HG03575 (cell line): ENCODE data around the gene KRTAP5-8.
"Not testable (repeated sequence)": the region's sequence is repeated elsewhere in the genome, so short reads cannot be mapped to it uniquely, and the experiment has no call there.

Source experiments
- ATAC-seq: cut with Tn5 transposase; IDR thresholded peaks from one replicate; pipeline ENCODE4 v1.9.1; 2021; ENCODE audit not compliant: unreplicated experiment, insufficient number of reproducible peaks, low FRiP score; ENCODE audit errors: extremely low read depth

Gene KRTAP5-8

GRCh38 chr11:71540521-71541304 is 2.9 kb downstream of the KRTAP5-8 start:
- ATAC-seq = not testable (repeated sequence)

- no peak for ATAC-seq
These were observed 4.6 kb downstream of the KRTAP5-8 start for GRCh38 chr11:71542382-71542781.

GRCh38 chr11:71542879-71543777 is 5.3 kb downstream of the KRTAP5-8 start:
- no peak for ATAC-seq

- no peak for ATAC-seq
These were observed 6.0 kb downstream of the KRTAP5-8 start for GRCh38 chr11:71543866-71544265.

- no peak for ATAC-seq
These were observed 6.8 kb downstream of the KRTAP5-8 start for GRCh38 chr11:71544525-71545214.

GRCh38 chr11:71545405-71545966 is 7.7 kb downstream of the KRTAP5-8 start:
- no peak for ATAC-seq

GRCh38 chr11:71548120-71548519 is 10.3 kb downstream of the KRTAP5-8 start, which contains the start of gene KRTAP5-9:
KRTAP5-9 (plus strand) TSS chr11:71548420; CDS start chr11:71548658, 238 bp downstream.
- no peak for ATAC-seq

GRCh38 chr11:71548716-71549151 is 10.9 kb downstream of the KRTAP5-8 start:
- no peak for ATAC-seq

GRCh38 chr11:71551711-71552110 is 13.9 kb downstream of the KRTAP5-8 start:
- ATAC-seq = no peak

- ATAC-seq = no peak
These were observed 17.2 kb downstream of the KRTAP5-8 start for GRCh38 chr11:71554996-71555395.

GRCh38 chr11:71555508-71555907 is 17.7 kb downstream of the KRTAP5-8 start:
- ATAC-seq = no peak

GRCh38 chr11:71556018-71556417 is 18.2 kb downstream of the KRTAP5-8 start:
- ATAC-seq = no peak

- no peak for ATAC-seq
These were observed 19.4 kb downstream of the KRTAP5-8 start for GRCh38 chr11:71557257-71557656.

- ATAC-seq = no peak
These were observed 21.2 kb downstream of the KRTAP5-8 start for GRCh38 chr11:71558996-71559395.

GRCh38 chr11:71562120-71562519 is 24.3 kb downstream of the KRTAP5-8 start:
- no peak for ATAC-seq

- no peak for ATAC-seq
These were observed 25.6 kb downstream of the KRTAP5-8 start for GRCh38 chr11:71563406-71563805.

- no peak for ATAC-seq
These were observed 26.6 kb downstream of the KRTAP5-8 start for GRCh38 chr11:71564430-71564829.

- ATAC-seq = no peak
These were observed 27.4 kb downstream of the KRTAP5-8 start, which contains the start of gene KRTAP5-10 for GRCh38 chr11:71565263-71565662. KRTAP5-10 (plus strand) TSS chr11:71565563; CDS start chr11:71565588, 25 bp downstream.

GRCh38 chr11:71566081-71566620 is 28.3 kb downstream of the KRTAP5-8 start:
- ATAC-seq = no peak
